Naive B cell (primary cell): Measurements from ENCODE around the gene SPEF1. TPM values are rescaled to one million over a fixed set of nuclear protein-coding genes. Genes with fewer than 3 reads are reported as not detected.
A peak's percentile ranks its signal among the peaks of the same experiment; 100 is the strongest.
"Not testable (repeated sequence)": the region's sequence is repeated elsewhere in the genome, so short reads cannot be mapped to it uniquely, and the experiment has no call there.

ENCODE experiments used
- ATAC-seq, 2 donors: fragments of 150-1000 bp; cut with Tn5 transposase; 2 replicates each; pipeline ENCODE4 v1.10.0; 2021; ENCODE audit warnings: low read depth in 2 of 2, mild to moderate bottlenecking in 2 of 2, moderate library complexity in 2 of 2
- DNase-seq: peaks from one replicate; pipeline ENCODE4 v3.0.0; 2022
- H3K27ac Mint-ChIP-seq, 6 donors: one replicate each; pipeline ENCODE4 v1.8.0; 2020 to 2022; ENCODE audit warnings: mild to moderate bottlenecking in 6 of 6, mixed read lengths in 6 of 6, moderate library complexity in 5 of 6, inconsistent platforms in 2 of 6
- H3K27me3 Mint-ChIP-seq, 3 donors: one replicate each; pipeline ENCODE4 v1.8.0; 2021 to 2022; ENCODE audit warnings: mixed read lengths in 3 of 3, mild to moderate bottlenecking in 1 of 3
- H3K36me3 Mint-ChIP-seq, 2 donors: one replicate each; pipeline ENCODE4 v1.8.0; 2020 to 2022; ENCODE audit warnings: mixed read lengths in 2 of 2, inconsistent platforms in 1 of 2, mild to moderate bottlenecking in 1 of 2
- H3K4me1 Mint-ChIP-seq, 3 donors: one replicate each; pipeline ENCODE4 v1.8.0; 2020 to 2022; ENCODE audit warnings: mixed read lengths in 3 of 3, inconsistent platforms in 1 of 3, mild to moderate bottlenecking in 1 of 3, moderate library complexity in 1 of 3
- H3K4me3 Mint-ChIP-seq, 8 donors: one replicate each; pipeline ENCODE4 v1.8.0; 2020 to 2022; ENCODE audit warnings: mild to moderate bottlenecking in 8 of 8, mixed read lengths in 8 of 8, moderate library complexity in 8 of 8, inconsistent platforms in 2 of 8
- H3K9me3 Mint-ChIP-seq, 7 donors: one replicate each; pipeline ENCODE4 v1.8.0; 2020 to 2022; ENCODE audit warnings: mixed read lengths in 7 of 7, mild to moderate bottlenecking in 5 of 7, inconsistent platforms in 2 of 7, moderate library complexity in 1 of 7
- polyA plus RNA-seq, 6 donors: library from polyadenylated mRNA; unstranded; fragments of 300-500 nt; fragmentation: Illumina TruSeq; gene quantifications; one replicate each; pipeline ENCODE4 v1.2.3, GENCODE V29; 2021; ENCODE audit warnings: low read depth in 6 of 6

Gene SPEF1
- polyA plus RNA-seq, 6 donors from 2014 or later, result not detected

- DNase-seq, result no peak
- H3K4me3 Mint-ChIP-seq, result peak overlapping the region; percentile 84 to 96 (median 93)
- no peaks in the 10 kb centered on the region for H3K36me3 Mint-ChIP-seq
- H3K4me1 Mint-ChIP-seq, result peaks cover 35 to 45% (median 44%) of the 10 kb centered on the region in 3 donors
- no peak for ATAC-seq
- H3K9me3 Mint-ChIP-seq, result peaks cover 0 to 3% (median 0%) of the 10 kb centered on the region in 7 donors
- H3K27ac Mint-ChIP-seq, result peak overlapping the region; percentile 93 to 98 (median 98)
- no peaks in the 10 kb centered on the region for H3K27me3 Mint-ChIP-seq
Measured at GRCh38 chr20:3794701-3795420, 13.6 kb upstream of the SPEF1 start.

- Mint-ChIP-seq H3K4me1 (peaks cover 30 to 38% (median 37%) of the 10 kb centered on the region in 3 donors), H3K27ac (peak overlapping the region in 1 of 6 donors; percentile 74), H3K4me3 (peak overlapping the region in 2 of 8 donors; percentile 38 to 54)
- H3K36me3 Mint-ChIP-seq, H3K27me3 Mint-ChIP-seq, DNase-seq, ATAC-seq, H3K9me3 Mint-ChIP-seq: not testable (repeated sequence)
Measured at GRCh38 chr20:3794168-3794567, 12.9 kb upstream of the SPEF1 start.

- not testable (repeated sequence) for H3K9me3 Mint-ChIP-seq, H3K27me3 Mint-ChIP-seq, DNase-seq, ATAC-seq, H3K36me3 Mint-ChIP-seq
- H3K4me1 Mint-ChIP-seq, result peaks cover 19 to 24% (median 23%) of the 10 kb centered on the region in 3 donors
- peak overlapping the region in 3 of 8 donors; percentile 35 to 85 (median 39) for H3K4me3 Mint-ChIP-seq
- peak overlapping the region in 1 of 6 donors; percentile 29 for H3K27ac Mint-ChIP-seq
Measured at GRCh38 chr20:3789201-3789600, 8.0 kb upstream of the SPEF1 start.

GRCh38 chr20:3788685-3789155 lies 7.5 kb upstream of the SPEF1 start:
- Mint-ChIP-seq H3K36me3 (no peaks in the 10 kb centered on the region), H3K27ac (peak overlapping the region in 1 of 6 donors; percentile 91), H3K9me3 (no peaks in the 10 kb centered on the region), H3K27me3 (no peaks in the 10 kb centered on the region), H3K4me1 (peaks cover 21 to 26% (median 26%) of the 10 kb centered on the region in 3 donors), H3K4me3 (peak overlapping the region in 5 of 8 donors; percentile 18 to 85 (median 35))
- DNase-seq (no peak), ATAC-seq (no peak)

- no peaks in the 10 kb centered on the region for H3K36me3 Mint-ChIP-seq
- no peaks in the 10 kb centered on the region for H3K27me3 Mint-ChIP-seq
- peak overlapping the region; percentile 25 to 84 (median 60) for H3K4me3 Mint-ChIP-seq
- ATAC-seq (no peak), DNase-seq (no peak)
- H3K9me3 Mint-ChIP-seq, result no peaks in the 10 kb centered on the region
- H3K4me1 Mint-ChIP-seq, result peaks cover 24 to 34% (median 31%) of the 10 kb centered on the region in 3 donors
- no peak overlapping the region for H3K27ac Mint-ChIP-seq
Measured at GRCh38 chr20:3787324-3788014, 6.2 kb upstream of the SPEF1 start.

GRCh38 chr20:3786665-3787323 lies 5.5 kb upstream of the SPEF1 start, which contains the start of gene CENPB:
Gene CENPB, minus strand, starts transcription at chr20:3786740. Its CDS starts 257 bp downstream, at chr20:3786483.
- DNase-seq, result peak; percentile 94
- H3K4me3 Mint-ChIP-seq, result peak within 1 kb of the TSS; percentile 73 to 92 (median 85)

GRCh38 chr20:3786126-3786484 lies 4.9 kb upstream of the SPEF1 start:
- Mint-ChIP-seq H3K4me1 (peaks cover 34 to 46% (median 44%) of the 10 kb centered on the region in 3 donors), H3K4me3 (peak overlapping the region; percentile 73 to 92 (median 85)), H3K27ac (peak overlapping the region in 4 of 6 donors; percentile 47 to 55 (median 50)), H3K27me3 (no peaks in the 10 kb centered on the region), H3K36me3 (no peaks in the 10 kb centered on the region), H3K9me3 (no peaks in the 10 kb centered on the region)
- peak; percentile 29 for DNase-seq
- ATAC-seq, result peak; percentile 22

More at GRCh38 chr20:3786665-3787323, 5.5 kb upstream of the SPEF1 start, which contains the start of gene CENPB:
- Mint-ChIP-seq H3K9me3 (no peaks in the 10 kb centered on the region), H3K36me3 (no peaks in the 10 kb centered on the region), H3K27ac (peak within 1 kb of the TSS in 4 of 6 donors; percentile 47 to 55 (median 50)), H3K27me3 (no peaks in the 10 kb centered on the region), H3K4me1 (peaks cover 27 to 39% (median 37%) of the 10 kb centered on the region in 3 donors)
- peak; percentile 92 for ATAC-seq

- Mint-ChIP-seq H3K9me3 (no peaks in the 10 kb centered on the region), H3K27ac (peak overlapping the region in 2 of 6 donors; percentile 78 to 91), H3K4me3 (peak overlapping the region in 4 of 8 donors; percentile 9 to 84 (median 58)), H3K36me3 (no peaks in the 10 kb centered on the region), H3K27me3 (no peaks in the 10 kb centered on the region), H3K4me1 (peaks cover 40 to 52% (median 50%) of the 10 kb centered on the region in 3 donors)
- ATAC-seq (no peak), DNase-seq (no peak)
Measured at GRCh38 chr20:3785240-3786125, 4.2 kb upstream of the SPEF1 start.

GRCh38 chr20:3784863-3785239 lies 3.6 kb upstream of the SPEF1 start:
- Mint-ChIP-seq H3K27ac (peak overlapping the region in 5 of 6 donors; percentile 16 to 97 (median 78)), H3K27me3 (peaks cover 0 to under 1% (median 0%) of the 10 kb centered on the region in 3 donors), H3K9me3 (no peaks in the 10 kb centered on the region), H3K4me3 (peak overlapping the region in 7 of 8 donors; percentile 30 to 71 (median 53)), H3K4me1 (peaks cover 43 to 55% (median 55%) of the 10 kb centered on the region in 3 donors), H3K36me3 (no peaks in the 10 kb centered on the region)
- no peak for DNase-seq
- no peak for ATAC-seq

- ATAC-seq, result no peak
- H3K27ac Mint-ChIP-seq, result peak overlapping the region in 5 of 6 donors; percentile 21 to 97 (median 78)
- no peaks in the 10 kb centered on the region for H3K9me3 Mint-ChIP-seq
- H3K36me3 Mint-ChIP-seq, result no peaks in the 10 kb centered on the region
- no peak for DNase-seq
- H3K4me1 Mint-ChIP-seq, result peaks cover 49 to 60% (median 60%) of the 10 kb centered on the region in 3 donors
- H3K4me3 Mint-ChIP-seq, result peak overlapping the region in 6 of 8 donors; percentile 30 to 71 (median 54)
- H3K27me3 Mint-ChIP-seq, result peaks cover 0 to 5% (median 0%) of the 10 kb centered on the region in 3 donors
Measured at GRCh38 chr20:3784216-3784853, 3.1 kb upstream of the SPEF1 start.

GRCh38 chr20:3783511-3784195 lies 2.4 kb upstream of the SPEF1 start:
- peak overlapping the region in 5 of 8 donors; percentile 2 to 74 (median 49) for H3K4me3 Mint-ChIP-seq
- ATAC-seq (no peak), DNase-seq (no peak)
- no peak overlapping the region for H3K27ac Mint-ChIP-seq
- peaks cover 47 to 63% (median 62%) of the 10 kb centered on the region in 3 donors for H3K4me1 Mint-ChIP-seq
- no peaks in the 10 kb centered on the region for H3K9me3 Mint-ChIP-seq
- H3K36me3 Mint-ChIP-seq, result no peaks in the 10 kb centered on the region
- H3K27me3 Mint-ChIP-seq, result peaks cover 0 to 7% (median 5%) of the 10 kb centered on the region in 3 donors
